Ishikawa (cell line): ENCODE measurements around the gene TPK1.

Experiments used
- CEBPB ChIP-seq: IDR thresholded peaks from 2 replicates; pipeline ENCODE4 v1.6.1; 2012
- CREB1 ChIP-seq: IDR thresholded peaks from 2 replicates; pipeline ENCODE4 v1.6.1; 2012; ENCODE audit warnings: low read depth
- EGR1 ChIP-seq: IDR thresholded peaks from 2 replicates; pipeline ENCODE4 v1.6.1; 2012
- EP300 ChIP-seq: IDR thresholded peaks from 2 replicates; pipeline ENCODE4 v1.6.1; 2012; ENCODE audit warnings: borderline replicate concordance
- FOXM1 ChIP-seq: IDR thresholded peaks from 2 replicates; pipeline ENCODE4 v1.6.1; 2012; ENCODE audit warnings: low read depth, borderline replicate concordance
- NFIC ChIP-seq: IDR thresholded peaks from 2 replicates; pipeline ENCODE4 v1.6.1; 2012
- RAD21 ChIP-seq: IDR thresholded peaks from 2 replicates; pipeline ENCODE4 v1.6.1; 2012; ENCODE audit warnings: low read depth
- TAF1 ChIP-seq: IDR thresholded peaks from 2 replicates; pipeline ENCODE4 v1.6.1; 2012; ENCODE audit warnings: low read depth, mild to moderate bottlenecking
- TCF12 ChIP-seq: IDR thresholded peaks from 2 replicates; pipeline ENCODE4 v1.6.1; 2012; ENCODE audit warnings: low read depth
- TEAD4 ChIP-seq: IDR thresholded peaks from 2 replicates; pipeline ENCODE4 v1.6.1; 2012
- YY1 ChIP-seq: IDR thresholded peaks from 2 replicates; pipeline ENCODE4 v1.6.1; 2012; ENCODE audit warnings: low read depth
- ZBTB7A ChIP-seq: IDR thresholded peaks from 2 replicates; pipeline ENCODE4 v1.6.1; 2012; ENCODE audit warnings: low read depth
- TF ChIP-seq, protein P1 (sequence below): IDR thresholded peaks from 2 replicates; pipeline ENCODE4 v1.6.1; 2012
- TF ChIP-seq, protein P2 (sequence below): IDR thresholded peaks from 2 replicates; pipeline ENCODE4 v1.6.1; 2012
- TF ChIP-seq, protein P3 (sequence below): IDR thresholded peaks from 2 replicates; pipeline ENCODE4 v1.6.1; 2012; ENCODE audit warnings: low read depth, mild to moderate bottlenecking

The TPK1 gene

DNA sequence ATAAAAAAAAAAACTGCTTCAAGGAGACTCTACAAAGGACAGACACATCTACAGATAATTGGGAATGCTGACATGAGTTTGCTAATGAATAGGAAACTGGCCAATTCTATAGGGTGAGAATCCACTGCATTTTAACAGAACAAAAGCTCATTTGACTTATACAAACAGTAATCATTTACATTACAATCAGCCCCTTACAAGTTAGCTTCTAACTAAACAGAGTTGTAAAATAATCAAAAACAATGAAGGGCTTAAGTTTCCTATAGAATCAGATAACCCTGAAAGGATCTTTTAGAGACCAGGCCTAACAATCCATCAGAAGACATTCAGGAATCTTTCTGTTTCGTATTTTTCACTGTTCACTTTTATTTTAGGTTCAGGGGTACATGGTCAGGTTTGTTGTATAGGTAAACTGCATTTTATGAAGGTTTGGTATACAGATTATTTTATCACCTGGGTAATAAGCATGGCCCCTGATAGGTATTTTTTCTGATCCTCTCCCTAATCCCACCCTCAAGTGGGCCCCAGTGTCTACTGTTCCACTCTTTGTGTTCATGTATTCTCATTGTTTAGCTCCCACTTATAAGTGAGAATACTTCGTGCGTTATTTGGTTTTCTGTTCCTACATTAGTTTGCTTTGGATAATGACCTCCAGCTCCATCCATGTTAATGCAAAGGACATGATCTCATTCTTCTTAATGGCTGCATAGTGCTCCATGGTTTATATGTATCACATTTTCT, 301.0 kb downstream of the TPK1 start:
- TF ChIP-seq ZBTB7A (no peak), TCF12 (no peak), TAF1 (no peak), EP300 (no peak), CREB1 (no peak), TEAD4 (no peak), CEBPB (no peak), EGR1 (no peak), RAD21 (no peak), YY1 (no peak), FOXM1 (no peak), NFIC (no peak)
- TF ChIP-seq, protein P1, sequence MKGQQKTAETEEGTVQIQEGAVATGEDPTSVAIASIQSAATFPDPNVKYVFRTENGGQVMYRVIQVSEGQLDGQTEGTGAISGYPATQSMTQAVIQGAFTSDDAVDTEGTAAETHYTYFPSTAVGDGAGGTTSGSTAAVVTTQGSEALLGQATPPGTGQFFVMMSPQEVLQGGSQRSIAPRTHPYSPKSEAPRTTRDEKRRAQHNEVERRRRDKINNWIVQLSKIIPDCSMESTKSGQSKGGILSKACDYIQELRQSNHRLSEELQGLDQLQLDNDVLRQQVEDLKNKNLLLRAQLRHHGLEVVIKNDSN: no peak
- TF ChIP-seq, protein P2, sequence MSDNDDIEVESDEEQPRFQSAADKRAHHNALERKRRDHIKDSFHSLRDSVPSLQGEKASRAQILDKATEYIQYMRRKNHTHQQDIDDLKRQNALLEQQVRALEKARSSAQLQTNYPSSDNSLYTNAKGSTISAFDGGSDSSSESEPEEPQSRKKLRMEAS: no peak
- TF ChIP-seq, protein P3, sequence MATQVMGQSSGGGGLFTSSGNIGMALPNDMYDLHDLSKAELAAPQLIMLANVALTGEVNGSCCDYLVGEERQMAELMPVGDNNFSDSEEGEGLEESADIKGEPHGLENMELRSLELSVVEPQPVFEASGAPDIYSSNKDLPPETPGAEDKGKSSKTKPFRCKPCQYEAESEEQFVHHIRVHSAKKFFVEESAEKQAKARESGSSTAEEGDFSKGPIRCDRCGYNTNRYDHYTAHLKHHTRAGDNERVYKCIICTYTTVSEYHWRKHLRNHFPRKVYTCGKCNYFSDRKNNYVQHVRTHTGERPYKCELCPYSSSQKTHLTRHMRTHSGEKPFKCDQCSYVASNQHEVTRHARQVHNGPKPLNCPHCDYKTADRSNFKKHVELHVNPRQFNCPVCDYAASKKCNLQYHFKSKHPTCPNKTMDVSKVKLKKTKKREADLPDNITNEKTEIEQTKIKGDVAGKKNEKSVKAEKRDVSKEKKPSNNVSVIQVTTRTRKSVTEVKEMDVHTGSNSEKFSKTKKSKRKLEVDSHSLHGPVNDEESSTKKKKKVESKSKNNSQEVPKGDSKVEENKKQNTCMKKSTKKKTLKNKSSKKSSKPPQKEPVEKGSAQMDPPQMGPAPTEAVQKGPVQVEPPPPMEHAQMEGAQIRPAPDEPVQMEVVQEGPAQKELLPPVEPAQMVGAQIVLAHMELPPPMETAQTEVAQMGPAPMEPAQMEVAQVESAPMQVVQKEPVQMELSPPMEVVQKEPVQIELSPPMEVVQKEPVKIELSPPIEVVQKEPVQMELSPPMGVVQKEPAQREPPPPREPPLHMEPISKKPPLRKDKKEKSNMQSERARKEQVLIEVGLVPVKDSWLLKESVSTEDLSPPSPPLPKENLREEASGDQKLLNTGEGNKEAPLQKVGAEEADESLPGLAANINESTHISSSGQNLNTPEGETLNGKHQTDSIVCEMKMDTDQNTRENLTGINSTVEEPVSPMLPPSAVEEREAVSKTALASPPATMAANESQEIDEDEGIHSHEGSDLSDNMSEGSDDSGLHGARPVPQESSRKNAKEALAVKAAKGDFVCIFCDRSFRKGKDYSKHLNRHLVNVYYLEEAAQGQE: no peak

DNA sequence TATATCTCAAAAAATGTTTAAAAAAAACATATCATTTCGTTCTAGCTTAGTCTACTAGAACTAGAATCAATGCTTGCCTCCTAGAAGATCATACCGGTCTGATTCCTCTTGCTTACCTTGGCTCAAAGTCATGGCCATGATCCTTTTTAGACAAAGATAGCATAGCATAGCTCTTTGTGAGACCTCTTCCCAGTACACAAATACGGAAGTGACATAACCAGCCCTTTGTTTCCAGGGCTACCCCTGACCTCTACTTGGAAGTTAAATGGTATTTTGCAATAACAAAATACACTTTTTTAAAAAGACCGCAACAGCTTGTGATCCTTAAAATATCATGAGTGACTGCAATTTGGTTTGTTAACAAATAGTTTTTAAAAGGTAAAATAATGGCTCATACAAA, 301.7 kb downstream of the TPK1 start:
- TF ChIP-seq NFIC (no peak), EP300 (no peak), YY1 (no peak), ZBTB7A (no peak), FOXM1 (no peak), RAD21 (no peak), CEBPB (no peak), TAF1 (no peak)
- TF ChIP-seq, protein P2: no peak

DNA sequence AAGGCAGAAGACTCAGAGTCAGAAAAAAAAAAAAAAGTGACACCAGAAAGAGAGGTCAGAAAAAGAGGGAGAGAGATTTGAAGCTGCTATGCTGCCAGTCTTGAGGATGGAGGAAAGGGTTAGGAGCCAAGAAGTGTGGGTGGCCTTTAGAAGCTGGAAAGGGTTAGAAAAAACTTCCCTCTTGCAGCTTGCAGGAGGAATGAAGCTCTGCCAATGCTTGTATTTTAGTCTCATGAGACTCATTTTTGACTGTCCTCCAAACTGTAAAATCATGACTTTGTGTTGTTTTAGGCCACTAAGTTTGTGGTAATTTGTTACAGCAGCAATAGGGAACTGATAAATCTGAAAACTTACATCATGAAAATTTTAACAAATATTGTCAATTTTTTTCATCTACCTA, 304.7 kb downstream of the TPK1 start:
- TF ChIP-seq FOXM1: no peak

DNA sequence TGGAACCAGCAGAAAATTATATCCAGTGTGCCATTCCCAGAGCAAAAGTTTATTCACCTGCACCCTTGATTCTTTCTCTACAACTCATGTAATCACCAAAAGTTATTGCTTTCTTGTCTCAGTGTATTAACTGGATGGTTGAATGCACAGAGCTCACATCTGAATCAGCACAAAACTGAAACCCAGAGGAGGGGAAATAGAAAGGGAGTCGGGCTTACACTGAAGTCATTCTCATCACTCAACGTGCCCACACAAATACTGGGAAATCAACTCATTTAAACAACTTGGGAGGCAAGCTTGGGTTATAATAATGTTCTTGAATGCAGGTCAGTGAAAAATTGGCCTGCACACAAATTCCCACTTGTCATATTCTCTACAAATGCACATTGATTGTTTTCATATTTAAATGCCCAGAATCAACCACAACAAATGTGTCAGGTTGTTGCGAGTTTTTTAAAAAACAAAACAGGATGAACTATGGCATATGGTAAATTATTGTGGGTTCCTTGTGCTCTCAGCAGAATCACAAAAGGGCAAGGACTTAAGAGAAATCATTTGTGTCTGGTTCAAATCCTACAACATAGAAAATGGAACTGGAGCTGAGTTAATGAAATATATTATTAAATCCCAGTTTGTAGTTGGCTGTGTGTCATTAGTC, 306.5 kb downstream of the TPK1 start:
- TF ChIP-seq, protein P2: no peak
- TF ChIP-seq TAF1: no peak
- TF ChIP-seq NFIC: no peak
- TF ChIP-seq, protein P1: no peak
- TF ChIP-seq EP300: no peak
- TF ChIP-seq ZBTB7A: no peak
- TF ChIP-seq CEBPB: no peak
- TF ChIP-seq, protein P3: no peak
- TF ChIP-seq TCF12: no peak
- TF ChIP-seq YY1: no peak
- TF ChIP-seq EGR1: no peak
- no peak for TF ChIP-seq RAD21
- no peak for TF ChIP-seq CREB1

DNA sequence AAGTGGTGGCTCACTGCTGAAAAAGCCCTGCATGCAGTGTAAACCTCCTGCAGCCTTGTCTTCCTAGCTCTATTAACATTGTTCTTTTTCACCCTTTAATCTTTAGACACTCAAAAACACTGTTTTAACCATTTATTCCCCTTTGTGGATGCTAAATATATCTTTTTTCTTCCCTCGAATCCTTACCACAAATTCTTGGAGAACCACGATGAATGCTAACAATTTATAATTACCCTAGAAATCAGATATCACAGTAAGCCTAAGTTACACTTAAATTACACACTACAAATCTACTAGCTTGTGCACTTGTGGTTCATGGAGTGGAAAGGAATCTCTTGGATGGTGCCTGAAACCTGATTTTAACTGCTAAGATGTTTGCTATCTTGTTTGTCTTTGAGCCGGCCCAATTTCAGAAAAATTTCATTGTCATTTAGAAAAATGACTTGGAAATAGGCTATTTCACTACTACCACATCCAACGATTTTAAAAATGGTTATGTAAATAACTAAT, 307.3 kb downstream of the TPK1 start:
- TF ChIP-seq TEAD4 (no peak), TAF1 (no peak), ZBTB7A (no peak), CREB1 (no peak), EGR1 (no peak), RAD21 (no peak), FOXM1 (no peak), YY1 (no peak), TCF12 (no peak), NFIC (no peak), CEBPB (no peak), EP300 (no peak)
- TF ChIP-seq, protein P1: no peak
- TF ChIP-seq, protein P3: no peak
- TF ChIP-seq, protein P2: no peak
